Measurements from ENCODE around the gene RIN3. TPM values are rescaled to one million over a fixed set of nuclear protein-coding genes. Genes with fewer than 3 reads are reported as not detected.

Gene RIN3
- total RNA-seq, 6 experiments from 2014 or later: 19.7 to 26.0 (median 24.6) TPM

DNA sequence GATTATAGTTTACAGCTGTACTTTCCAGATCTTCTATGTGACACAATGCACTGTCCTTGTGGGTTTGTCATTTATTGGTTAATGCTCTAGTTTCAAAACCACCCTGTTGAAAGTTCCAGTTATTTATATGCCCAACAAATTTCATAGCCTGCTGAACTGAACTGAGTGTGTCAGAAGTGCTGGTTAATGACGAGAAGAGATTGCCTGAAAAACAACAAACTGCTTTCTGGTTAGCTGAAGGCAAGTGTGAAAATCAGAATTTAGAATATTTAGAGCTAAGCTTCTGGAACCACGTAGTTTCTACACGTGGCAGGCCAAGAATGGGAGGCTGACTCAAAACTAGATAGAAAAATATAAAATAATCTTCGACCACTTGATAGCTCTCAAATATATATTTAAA lies 19.1 kb upstream of the RIN3 start:
- Mint-ChIP-seq H3K36me3 (ENCODE audit: low read depth) (no peaks in the 10 kb centered on the region), H3K27ac (no peak overlapping the region), H3K9me3 (no peaks in the 10 kb centered on the region), H3K27me3 (ENCODE audit: insufficient read depth) (peaks cover 5% of the 10 kb centered on the region; the same call in 1 of the 2 replicates), H3K4me1 (ENCODE audit: low read depth) (peaks cover 28% of the 10 kb centered on the region), H3K4me3 (no peak overlapping the region)
- TF ChIP-seq, protein P1, sequence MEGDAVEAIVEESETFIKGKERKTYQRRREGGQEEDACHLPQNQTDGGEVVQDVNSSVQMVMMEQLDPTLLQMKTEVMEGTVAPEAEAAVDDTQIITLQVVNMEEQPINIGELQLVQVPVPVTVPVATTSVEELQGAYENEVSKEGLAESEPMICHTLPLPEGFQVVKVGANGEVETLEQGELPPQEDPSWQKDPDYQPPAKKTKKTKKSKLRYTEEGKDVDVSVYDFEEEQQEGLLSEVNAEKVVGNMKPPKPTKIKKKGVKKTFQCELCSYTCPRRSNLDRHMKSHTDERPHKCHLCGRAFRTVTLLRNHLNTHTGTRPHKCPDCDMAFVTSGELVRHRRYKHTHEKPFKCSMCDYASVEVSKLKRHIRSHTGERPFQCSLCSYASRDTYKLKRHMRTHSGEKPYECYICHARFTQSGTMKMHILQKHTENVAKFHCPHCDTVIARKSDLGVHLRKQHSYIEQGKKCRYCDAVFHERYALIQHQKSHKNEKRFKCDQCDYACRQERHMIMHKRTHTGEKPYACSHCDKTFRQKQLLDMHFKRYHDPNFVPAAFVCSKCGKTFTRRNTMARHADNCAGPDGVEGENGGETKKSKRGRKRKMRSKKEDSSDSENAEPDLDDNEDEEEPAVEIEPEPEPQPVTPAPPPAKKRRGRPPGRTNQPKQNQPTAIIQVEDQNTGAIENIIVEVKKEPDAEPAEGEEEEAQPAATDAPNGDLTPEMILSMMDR (IDR thresholded peaks at IDR 0.05): no peak
- no peak for DNase-seq

DNA sequence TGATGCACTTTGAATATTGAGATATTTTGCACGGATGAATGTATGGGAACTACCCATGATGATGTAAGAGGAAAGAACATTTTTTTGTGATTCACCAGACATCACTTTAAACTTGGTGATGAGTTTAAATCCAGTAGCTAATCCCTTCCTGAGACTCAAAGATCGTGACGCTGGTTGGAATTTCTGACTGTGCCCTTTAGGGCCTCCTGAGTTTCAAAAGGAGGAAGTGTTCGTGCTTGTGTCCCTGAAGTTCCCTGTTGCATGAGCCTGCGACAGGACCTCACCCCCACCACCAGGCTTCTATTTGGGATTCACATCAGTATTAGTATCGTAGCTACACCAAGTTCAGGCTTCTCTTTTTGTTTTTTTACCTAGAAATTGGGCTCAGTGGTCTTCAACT lies 18.6 kb upstream of the RIN3 start:
- H3K4me3 Mint-ChIP-seq: peak overlapping the region; percentile 25; the same call in 1 of the 2 replicates
- peaks cover 23% of the 10 kb centered on the region for H3K4me1 Mint-ChIP-seq (ENCODE audit: low read depth)
- TF ChIP-seq, protein P1 (IDR thresholded peaks at IDR 0.05): no peak
- peak; percentile 74 for DNase-seq
- peak overlapping the region; percentile 87 for H3K27ac Mint-ChIP-seq
- peaks cover 5% of the 10 kb centered on the region; the same call in 1 of the 2 replicates for H3K27me3 Mint-ChIP-seq (ENCODE audit: insufficient read depth)
- no peaks in the 10 kb centered on the region for H3K36me3 Mint-ChIP-seq (ENCODE audit: low read depth)
- H3K9me3 Mint-ChIP-seq: no peaks in the 10 kb centered on the region

DNA sequence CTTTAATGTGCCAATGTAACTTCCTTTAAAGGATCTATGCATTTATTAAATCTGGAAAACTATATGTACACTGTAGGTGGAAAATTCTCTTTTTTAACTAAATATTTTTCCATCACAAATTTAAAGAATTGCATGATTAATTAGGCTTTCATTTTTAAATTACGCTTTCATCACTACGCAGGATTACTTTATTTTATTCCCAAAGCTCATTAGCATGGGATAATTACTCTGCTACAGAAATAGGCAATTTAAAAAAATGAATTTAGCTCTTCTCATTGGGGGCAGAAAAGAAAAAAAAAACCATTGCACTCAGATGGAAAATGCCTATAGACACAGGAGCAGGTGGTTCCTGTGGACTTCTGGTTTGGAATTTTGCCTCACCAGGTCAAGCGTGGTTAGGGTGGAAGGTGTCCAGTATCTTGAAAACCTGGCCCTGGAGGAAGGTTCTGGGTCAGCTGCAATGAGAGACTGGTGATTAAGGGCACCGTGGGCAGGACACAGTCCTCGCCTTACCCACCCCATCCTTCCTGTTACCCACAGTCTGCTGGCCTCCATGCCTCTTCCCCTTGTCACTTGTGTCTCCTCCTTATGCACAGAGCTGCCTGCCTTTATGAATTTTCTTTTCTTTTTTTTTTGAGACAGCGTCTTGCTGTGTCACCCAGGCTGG lies 17.3 kb upstream of the RIN3 start:
- Mint-ChIP-seq H3K27me3 (ENCODE audit: insufficient read depth) (peaks cover 5% of the 10 kb centered on the region; the same call in 1 of the 2 replicates), H3K4me3 (no peak overlapping the region), H3K27ac (no peak overlapping the region), H3K4me1 (ENCODE audit: low read depth) (peaks cover 22% of the 10 kb centered on the region), H3K36me3 (ENCODE audit: low read depth) (no peaks in the 10 kb centered on the region), H3K9me3 (no peaks in the 10 kb centered on the region)
- TF ChIP-seq, protein P1 (IDR thresholded peaks at IDR 0.05): no peak
- DNase-seq: no peak

DNA sequence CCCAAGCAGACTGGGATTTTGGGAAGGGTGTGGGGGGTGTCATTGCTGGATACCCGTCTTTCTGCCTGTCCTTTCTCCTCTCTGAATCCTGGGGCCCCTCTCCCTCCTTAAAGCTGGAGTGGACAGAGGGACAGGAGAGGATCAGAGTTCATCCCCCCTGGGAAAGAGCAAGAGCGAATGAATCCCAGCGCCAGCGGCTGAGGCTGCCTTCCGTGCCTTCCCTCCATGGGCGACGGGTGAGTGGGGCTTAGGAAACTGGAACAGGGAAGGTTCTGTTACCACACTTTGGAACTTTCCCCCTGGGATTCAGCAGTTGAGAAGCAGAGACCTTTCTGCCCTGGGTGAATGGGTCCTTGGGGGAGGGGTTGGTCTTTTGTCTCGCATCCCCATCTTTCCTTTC lies 16.2 kb upstream of the RIN3 start:
- Mint-ChIP-seq H3K27me3 (ENCODE audit: insufficient read depth) (peaks cover 5% of the 10 kb centered on the region; the same call in 1 of the 2 replicates), H3K4me3 (no peak overlapping the region), H3K36me3 (ENCODE audit: low read depth) (no peaks in the 10 kb centered on the region), H3K9me3 (no peaks in the 10 kb centered on the region), H3K4me1 (ENCODE audit: low read depth) (peaks cover 32% of the 10 kb centered on the region), H3K27ac (no peak overlapping the region)
- TF ChIP-seq, protein P1 (IDR thresholded peaks at IDR 0.05): no peak
- DNase-seq: no peak

DNA sequence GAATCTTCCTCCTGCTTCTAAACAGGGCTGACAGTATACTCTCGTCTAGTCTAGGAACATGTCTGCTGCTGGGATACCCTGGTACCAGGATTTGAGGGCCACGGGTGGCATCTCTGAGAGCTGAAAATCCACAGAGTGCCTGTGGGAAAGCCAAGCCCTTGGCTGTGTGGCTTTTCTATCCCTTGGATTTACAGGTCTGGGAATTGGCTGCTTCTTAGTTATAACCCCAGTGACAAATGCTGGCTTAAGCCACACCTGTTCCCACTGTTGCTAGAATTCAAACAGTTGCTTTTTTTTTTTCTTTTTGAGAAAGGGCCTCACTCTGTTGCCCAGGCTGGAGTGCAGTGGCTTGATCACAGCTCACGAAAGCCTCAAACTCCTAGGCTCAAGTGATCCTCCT lies 14.3 kb upstream of the RIN3 start:
- TF ChIP-seq, protein P1 (IDR thresholded peaks at IDR 0.05): no peak
- H3K4me1 Mint-ChIP-seq (ENCODE audit: low read depth): peaks cover 49% of the 10 kb centered on the region
- no peaks in the 10 kb centered on the region for H3K36me3 Mint-ChIP-seq (ENCODE audit: low read depth)
- H3K4me3 Mint-ChIP-seq: no peak overlapping the region
- no peaks in the 10 kb centered on the region for H3K9me3 Mint-ChIP-seq
- no peak overlapping the region for H3K27ac Mint-ChIP-seq
- no peak for DNase-seq
- peaks cover 3% of the 10 kb centered on the region; the same call in 1 of the 2 replicates for H3K27me3 Mint-ChIP-seq (ENCODE audit: insufficient read depth)

All from HFFc6 (cell line).